ENCODE data around the gene RNF25. TPM values are rescaled to one million over a fixed set of nuclear protein-coding genes. Genes with fewer than 3 reads are reported as not detected.

The RNF25 gene
- polyA plus RNA-seq, 4 donors, result 15.1 to 19.8 (median 18.5) TPM

GRCh38 chr2:218713922-218714321 lies 42.1 kb upstream of the RNF25 start:
- WGBS, 3 donors, result 91 to 97% (median 93%) methylated on average over 2 of the region's 2 CpGs

GRCh38 chr2:218711550-218711929 lies 39.7 kb upstream of the RNF25 start:
- peak overlapping the region in 2 of 3 donors; percentile 95 to 96 for H3K27ac ChIP-seq (ENCODE audit: low read depth in 1 of 3, low read length in 2 of 3)
- peak in 1 of 2 donors; percentile 38 for DNase-seq
- WGBS, 3 donors, result 2 to 14% (median 8%) methylated on average over 5 of the region's 5 CpGs
- H3K27me3 ChIP-seq (ENCODE audit: control insufficient read depth in 3 of 3, insufficient read depth in 3 of 3, low read length in 3 of 3), result no peaks in the 10 kb centered on the region
- peak overlapping the region in 2 of 3 donors; percentile 88 to 96 for H3K4me3 ChIP-seq (ENCODE audit: low read depth in 1 of 3, low read length in 3 of 3)
- FAIRE-seq, result no peak
- H3K4me1 ChIP-seq (ENCODE audit: control insufficient read depth in 3 of 3, insufficient read depth in 2 of 3, low read depth in 1 of 3, low read length in 2 of 3), result peaks cover 0 to 6% (median 3%) of the 10 kb centered on the region in 3 donors
- H3K9me3 ChIP-seq (ENCODE audit: control insufficient read depth in 2 of 2, insufficient read depth in 1 of 2, low read depth in 1 of 2, low read length in 1 of 2), result peaks cover 0 to 4% of the 10 kb centered on the region in 2 donors
- H3K36me3 ChIP-seq (ENCODE audit: control insufficient read depth in 3 of 3, insufficient read depth in 2 of 3, low read depth in 1 of 3, low read length in 3 of 3), result peaks cover 0 to 5% (median 0%) of the 10 kb centered on the region in 3 donors

More at GRCh38 chr2:218713922-218714321, 42.1 kb upstream of the RNF25 start:
- FAIRE-seq, result no peak
- no peaks in the 10 kb centered on the region for H3K9me3 ChIP-seq (ENCODE audit: control insufficient read depth in 2 of 2, insufficient read depth in 1 of 2, low read depth in 1 of 2, low read length in 1 of 2)
- DNase-seq, result no peak
- H3K4me3 ChIP-seq (ENCODE audit: low read depth in 1 of 3, low read length in 3 of 3), result no peak overlapping the region
- H3K27ac ChIP-seq (ENCODE audit: low read depth in 1 of 3, low read length in 2 of 3), result no peak overlapping the region
- peaks cover 0 to 14% (median 3%) of the 10 kb centered on the region in 3 donors for H3K4me1 ChIP-seq (ENCODE audit: control insufficient read depth in 3 of 3, insufficient read depth in 2 of 3, low read depth in 1 of 3, low read length in 2 of 3)
- H3K27me3 ChIP-seq (ENCODE audit: control insufficient read depth in 3 of 3, insufficient read depth in 3 of 3, low read length in 3 of 3), result no peaks in the 10 kb centered on the region
- H3K36me3 ChIP-seq (ENCODE audit: control insufficient read depth in 3 of 3, insufficient read depth in 2 of 3, low read depth in 1 of 3, low read length in 3 of 3), result peaks cover 0 to 5% (median 0%) of the 10 kb centered on the region in 3 donors

GRCh38 chr2:218710687-218711549 lies 39.1 kb upstream of the RNF25 start, which contains the start of gene TTLL4:
TTLL4 (plus strand) TSS chr2:218710835; CDS start chr2:218737677, 26,842 bp downstream.
- Histone ChIP-seq H3K4me1 (ENCODE audit: control insufficient read depth in 3 of 3, insufficient read depth in 2 of 3, low read depth in 1 of 3, low read length in 2 of 3) (peaks cover 0 to 6% (median 3%) of the 10 kb centered on the region in 3 donors), H3K9me3 (ENCODE audit: control insufficient read depth in 2 of 2, insufficient read depth in 1 of 2, low read depth in 1 of 2, low read length in 1 of 2) (peaks cover 0 to 4% of the 10 kb centered on the region in 2 donors), H3K27ac (ENCODE audit: low read depth in 1 of 3, low read length in 2 of 3) (peak within 1 kb of the TSS; percentile 93 to 96 (median 95)), H3K4me3 (ENCODE audit: low read depth in 1 of 3, low read length in 3 of 3) (peak within 1 kb of the TSS; percentile 82 to 96 (median 88)), H3K36me3 (ENCODE audit: control insufficient read depth in 3 of 3, insufficient read depth in 2 of 3, low read depth in 1 of 3, low read length in 3 of 3) (peaks cover 0 to 5% (median 0%) of the 10 kb centered on the region in 3 donors), H3K27me3 (ENCODE audit: control insufficient read depth in 3 of 3, insufficient read depth in 3 of 3, low read length in 3 of 3) (no peaks in the 10 kb centered on the region)
- FAIRE-seq, result no peak
- DNase-seq, result peak; percentile 98
- WGBS, 3 donors, result 0 to 2% (median 0%) methylated on average over 54 to 74 of the region's 74 CpGs

GRCh38 chr2:218710334-218710686 lies 38.5 kb upstream of the RNF25 start:
- Histone ChIP-seq H3K4me1 (ENCODE audit: control insufficient read depth in 3 of 3, insufficient read depth in 2 of 3, low read depth in 1 of 3, low read length in 2 of 3) (peaks cover 0 to 6% (median 3%) of the 10 kb centered on the region in 3 donors), H3K27me3 (ENCODE audit: control insufficient read depth in 3 of 3, insufficient read depth in 3 of 3, low read length in 3 of 3) (no peaks in the 10 kb centered on the region), H3K9me3 (ENCODE audit: control insufficient read depth in 2 of 2, insufficient read depth in 1 of 2, low read depth in 1 of 2, low read length in 1 of 2) (peaks cover 0 to 4% of the 10 kb centered on the region in 2 donors), H3K36me3 (ENCODE audit: control insufficient read depth in 3 of 3, insufficient read depth in 2 of 3, low read depth in 1 of 3, low read length in 3 of 3) (peaks cover 0 to 5% (median 0%) of the 10 kb centered on the region in 3 donors), H3K4me3 (ENCODE audit: low read depth in 1 of 3, low read length in 3 of 3) (peak overlapping the region in 2 of 3 donors; percentile 82 to 96), H3K27ac (ENCODE audit: low read depth in 1 of 3, low read length in 2 of 3) (peak overlapping the region in 1 of 3 donors; percentile 64)
- DNase-seq, result no peak
- no peak for FAIRE-seq
- WGBS, 3 donors, result 43 to 56% (median 50%) methylated on average over 14 of the region's 14 CpGs

- H3K4me3 ChIP-seq (ENCODE audit: low read depth in 1 of 3, low read length in 3 of 3), result peak overlapping the region in 1 of 3 donors; percentile 96
- peaks cover 0 to 5% (median 0%) of the 10 kb centered on the region in 3 donors for H3K36me3 ChIP-seq (ENCODE audit: control insufficient read depth in 3 of 3, insufficient read depth in 2 of 3, low read depth in 1 of 3, low read length in 3 of 3)
- no peak overlapping the region for H3K27ac ChIP-seq (ENCODE audit: low read depth in 1 of 3, low read length in 2 of 3)
- no peak for FAIRE-seq
- H3K4me1 ChIP-seq (ENCODE audit: control insufficient read depth in 3 of 3, insufficient read depth in 2 of 3, low read depth in 1 of 3, low read length in 2 of 3), result peaks cover 0 to 6% (median 3%) of the 10 kb centered on the region in 3 donors
- no peaks in the 10 kb centered on the region for H3K27me3 ChIP-seq (ENCODE audit: control insufficient read depth in 3 of 3, insufficient read depth in 3 of 3, low read length in 3 of 3)
- DNase-seq, result no peak
- WGBS, 3 donors, result 75 to 86% (median 81%) methylated on average over 8 of the region's 8 CpGs
- H3K9me3 ChIP-seq (ENCODE audit: control insufficient read depth in 2 of 2, insufficient read depth in 1 of 2, low read depth in 1 of 2, low read length in 1 of 2), result peaks cover 0 to 4% of the 10 kb centered on the region in 2 donors
Observed at GRCh38 chr2:218709908-218710307, 38.1 kb upstream of the RNF25 start.

- 74 to 84% (median 77%) methylated on average over 4 of the region's 4 CpGs for WGBS, 3 donors
- no peak for FAIRE-seq
- Histone ChIP-seq H3K9me3 (ENCODE audit: control insufficient read depth in 2 of 2, insufficient read depth in 1 of 2, low read depth in 1 of 2, low read length in 1 of 2) (peaks cover 0 to 4% of the 10 kb centered on the region in 2 donors), H3K36me3 (ENCODE audit: control insufficient read depth in 3 of 3, insufficient read depth in 2 of 3, low read depth in 1 of 3, low read length in 3 of 3) (peaks cover 0 to 1% (median 0%) of the 10 kb centered on the region in 3 donors), H3K4me3 (ENCODE audit: low read depth in 1 of 3, low read length in 3 of 3) (no peak overlapping the region), H3K27me3 (ENCODE audit: control insufficient read depth in 3 of 3, insufficient read depth in 3 of 3, low read length in 3 of 3) (no peaks in the 10 kb centered on the region), H3K27ac (ENCODE audit: low read depth in 1 of 3, low read length in 2 of 3) (no peak overlapping the region), H3K4me1 (ENCODE audit: control insufficient read depth in 3 of 3, insufficient read depth in 2 of 3, low read depth in 1 of 3, low read length in 2 of 3) (peaks cover 0 to 6% (median 3%) of the 10 kb centered on the region in 3 donors)
- no peak for DNase-seq
Observed at GRCh38 chr2:218708086-218708485, 36.3 kb upstream of the RNF25 start.

- Histone ChIP-seq H3K36me3 (ENCODE audit: control insufficient read depth in 3 of 3, insufficient read depth in 2 of 3, low read depth in 1 of 3, low read length in 3 of 3) (peaks cover 1 to 13% (median 2%) of the 10 kb centered on the region in 3 donors), H3K4me1 (ENCODE audit: control insufficient read depth in 3 of 3, insufficient read depth in 2 of 3, low read depth in 1 of 3, low read length in 2 of 3) (no peaks in the 10 kb centered on the region), H3K27me3 (ENCODE audit: control insufficient read depth in 3 of 3, insufficient read depth in 3 of 3, low read length in 3 of 3) (no peaks in the 10 kb centered on the region), H3K27ac (ENCODE audit: low read depth in 1 of 3, low read length in 2 of 3) (no peak overlapping the region), H3K4me3 (ENCODE audit: low read depth in 1 of 3, low read length in 3 of 3) (no peak overlapping the region), H3K9me3 (ENCODE audit: control insufficient read depth in 2 of 2, insufficient read depth in 1 of 2, low read depth in 1 of 2, low read length in 1 of 2) (peaks cover 0 to 4% of the 10 kb centered on the region in 2 donors)
- 90 to 94% (median 91%) methylated on average over 4 of the region's 4 CpGs for WGBS, 3 donors
- DNase-seq, result no peak
- FAIRE-seq, result no peak
Observed at GRCh38 chr2:218703341-218703740, 31.5 kb upstream of the RNF25 start.

GRCh38 chr2:218701806-218702205 lies 30.0 kb upstream of the RNF25 start:
- Histone ChIP-seq H3K36me3 (ENCODE audit: control insufficient read depth in 3 of 3, insufficient read depth in 2 of 3, low read depth in 1 of 3, low read length in 3 of 3) (peaks cover 1 to 24% (median 2%) of the 10 kb centered on the region in 3 donors), H3K27ac (ENCODE audit: low read depth in 1 of 3, low read length in 2 of 3) (no peak overlapping the region), H3K9me3 (ENCODE audit: control insufficient read depth in 2 of 2, insufficient read depth in 1 of 2, low read depth in 1 of 2, low read length in 1 of 2) (no peaks in the 10 kb centered on the region), H3K4me1 (ENCODE audit: control insufficient read depth in 3 of 3, insufficient read depth in 2 of 3, low read depth in 1 of 3, low read length in 2 of 3) (no peaks in the 10 kb centered on the region), H3K4me3 (ENCODE audit: low read depth in 1 of 3, low read length in 3 of 3) (no peak overlapping the region), H3K27me3 (ENCODE audit: control insufficient read depth in 3 of 3, insufficient read depth in 3 of 3, low read length in 3 of 3) (no peaks in the 10 kb centered on the region)
- FAIRE-seq, result no peak
- WGBS, 3 donors, result 91 to 98% (median 93%) methylated on average over 2 of the region's 2 CpGs
- no peak for DNase-seq

Data from small intestine (tissue), 7 donors.